ENCODE data around the gene IRAK1.
A peak's percentile ranks its signal among the peaks of the same experiment; 100 is the strongest.

Gene IRAK1

DNA sequence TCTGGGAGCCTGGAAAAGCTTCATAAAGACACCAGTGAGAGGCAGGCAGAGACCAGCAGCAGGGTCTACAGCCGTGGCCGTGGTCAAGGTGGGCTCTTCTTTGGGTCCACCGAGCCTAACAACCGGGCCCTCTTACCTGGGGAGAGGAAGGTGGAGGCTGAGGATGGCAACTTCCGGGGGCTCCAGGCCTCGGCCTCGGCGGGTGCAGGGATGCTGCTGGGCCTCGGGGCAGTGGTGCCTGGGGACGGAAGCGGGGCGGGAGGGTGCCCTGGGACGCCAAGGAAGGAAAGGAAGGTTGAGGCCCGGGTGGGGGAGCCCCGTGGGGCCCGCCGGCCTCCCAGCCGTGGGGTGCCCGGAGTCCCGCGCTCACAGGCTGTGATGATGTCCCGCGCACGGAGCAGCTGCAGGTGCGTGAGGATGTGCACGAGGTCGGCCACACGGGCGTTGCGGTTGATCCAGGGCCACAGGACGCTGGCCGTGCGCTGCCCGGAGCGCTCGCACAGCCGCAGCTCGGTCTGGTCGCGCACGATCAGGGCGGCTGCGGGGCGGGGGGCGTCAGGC, 561 bp downstream of the IRAK1 start:
- DNase-seq (ENCODE audit: low spot score): no peak

DNA sequence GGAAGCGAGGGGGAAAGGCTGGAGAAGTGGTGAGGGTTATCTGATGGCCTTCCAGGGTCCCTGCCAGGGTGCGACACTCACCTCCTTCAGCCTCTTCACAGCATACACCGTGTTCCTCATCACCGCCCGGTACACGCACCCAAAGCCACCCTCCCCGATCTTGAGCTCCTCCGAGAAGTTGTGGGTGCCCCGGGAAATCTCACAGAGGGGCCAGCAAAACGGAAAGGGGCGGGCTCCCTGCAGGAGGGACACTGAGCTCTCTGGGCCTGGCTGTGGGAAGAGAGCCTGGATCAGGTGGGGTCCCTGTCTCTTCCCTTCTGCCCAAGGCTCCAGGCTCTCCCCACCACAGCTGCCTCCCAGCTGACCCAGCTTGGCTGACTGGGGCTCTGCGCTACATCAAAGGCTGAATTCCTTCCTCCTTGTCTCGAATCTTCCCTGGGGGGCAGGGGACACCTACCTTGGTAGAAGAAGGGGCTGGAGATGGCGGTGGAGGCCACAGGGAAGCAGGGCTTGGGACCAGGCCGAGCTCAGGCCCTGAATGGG, 1.1 kb downstream of the IRAK1 start:
- DNase-seq (ENCODE audit: low spot score): no peak

DNA sequence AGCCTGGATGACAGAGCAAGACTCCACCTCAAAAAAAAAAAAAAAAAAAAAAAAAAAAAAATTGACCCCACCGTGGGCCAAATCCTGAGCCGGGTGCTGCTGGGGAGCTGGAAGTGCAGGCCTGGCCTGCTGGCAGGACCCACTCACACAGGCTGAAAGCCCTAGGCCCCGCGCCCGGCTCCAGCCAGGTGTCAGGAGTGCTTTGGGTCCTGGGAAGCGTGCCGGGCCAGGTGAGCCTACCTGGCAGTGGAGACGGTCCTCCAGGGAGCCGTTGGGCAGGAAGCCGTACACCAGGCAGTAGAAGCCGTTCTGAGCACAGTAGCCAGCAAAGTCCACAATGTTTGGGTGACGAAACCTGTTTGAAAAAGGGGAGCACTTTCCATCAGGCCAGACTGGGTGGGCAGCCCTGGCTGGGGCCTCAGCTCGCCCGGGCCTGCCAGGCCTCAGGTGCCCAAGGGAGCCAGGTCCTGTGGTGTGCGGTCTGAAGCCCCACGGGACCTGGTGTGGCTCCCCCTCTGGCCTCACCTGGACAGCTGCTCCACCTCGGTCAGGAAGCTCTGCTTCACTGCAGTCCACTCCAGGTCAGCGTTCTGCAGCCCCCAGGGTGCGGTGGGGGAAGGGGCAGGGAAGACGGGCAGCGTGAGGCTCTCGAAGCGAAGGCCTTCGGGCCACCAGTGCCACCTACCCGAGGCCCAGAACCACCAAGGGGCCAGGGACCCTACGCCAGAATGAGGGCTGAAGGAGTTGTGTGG, 1.8 kb downstream of the IRAK1 start:
- DNase-seq (ENCODE audit: low spot score): no peak

DNA sequence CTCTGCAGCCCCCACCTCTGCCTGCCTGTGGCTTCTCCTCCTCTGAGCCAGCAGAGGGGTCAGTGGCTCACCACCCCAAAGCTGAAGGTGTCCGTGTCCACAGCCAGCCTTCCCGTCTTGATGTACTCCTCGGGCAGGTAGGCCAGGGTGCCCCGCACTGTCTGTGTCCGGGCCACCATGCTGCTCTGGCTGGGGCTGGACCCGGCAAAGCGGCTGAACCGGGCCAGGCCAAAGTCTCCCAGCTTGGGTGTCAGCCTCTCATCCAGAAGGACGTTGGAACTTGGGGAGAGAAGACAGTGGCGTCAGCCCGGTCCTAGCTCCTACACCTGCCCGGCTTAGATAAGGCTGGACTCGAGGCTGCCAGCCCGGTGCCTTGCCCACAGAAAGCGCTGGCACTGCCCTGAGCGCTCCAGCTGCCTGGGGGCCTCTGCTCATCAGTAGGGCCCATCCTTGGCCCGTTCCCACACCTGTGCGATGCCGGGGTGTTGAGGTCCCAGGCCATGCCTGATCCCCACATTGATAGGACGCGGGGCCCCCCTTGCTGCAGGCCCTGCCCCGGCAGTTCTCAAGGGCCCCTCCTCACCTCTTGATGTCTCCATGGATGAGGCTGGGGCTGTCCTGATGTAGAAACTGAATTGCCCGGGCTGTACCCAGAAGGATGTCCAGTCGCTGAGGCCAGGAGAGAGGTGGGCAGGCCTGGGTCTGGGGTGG, 3.2 kb downstream of the IRAK1 start:
- DNase-seq (ENCODE audit: low spot score): no peak

DNA sequence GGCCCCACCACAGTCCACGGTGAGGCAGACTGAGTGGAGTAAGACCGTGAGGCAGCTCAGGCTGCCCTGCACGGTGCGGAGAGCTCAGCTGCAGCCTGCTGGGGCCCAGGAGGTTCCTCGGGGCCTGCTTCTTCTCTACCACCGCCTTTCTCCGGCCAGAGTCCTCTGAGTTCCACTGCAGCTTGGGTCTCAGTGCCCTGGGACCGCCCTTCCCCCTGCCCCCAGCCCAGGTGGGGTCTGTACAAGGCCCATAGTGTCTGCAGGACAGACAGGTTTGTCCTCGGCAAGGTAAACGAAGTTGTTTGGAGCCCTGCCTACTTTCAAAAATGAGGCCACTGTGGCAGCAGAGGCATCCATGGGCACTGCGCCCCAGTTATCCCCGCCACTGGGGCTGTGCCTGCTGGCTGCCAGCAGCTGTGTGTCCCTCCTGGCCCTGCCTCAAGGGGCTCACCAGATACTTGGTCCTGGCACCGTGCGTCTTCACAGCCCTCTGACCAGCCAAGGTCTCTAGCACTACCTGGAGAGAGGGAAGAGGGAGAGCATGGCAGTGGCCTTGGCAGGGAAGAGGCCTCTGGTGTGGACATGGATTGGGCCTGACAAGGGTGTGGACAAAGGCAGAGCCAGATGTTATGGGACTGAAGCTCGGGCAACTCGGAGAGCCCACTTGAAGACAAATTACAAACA, 4.0 kb downstream of the IRAK1 start:
- DNase-seq (ENCODE audit: low spot score): no peak

DNA sequence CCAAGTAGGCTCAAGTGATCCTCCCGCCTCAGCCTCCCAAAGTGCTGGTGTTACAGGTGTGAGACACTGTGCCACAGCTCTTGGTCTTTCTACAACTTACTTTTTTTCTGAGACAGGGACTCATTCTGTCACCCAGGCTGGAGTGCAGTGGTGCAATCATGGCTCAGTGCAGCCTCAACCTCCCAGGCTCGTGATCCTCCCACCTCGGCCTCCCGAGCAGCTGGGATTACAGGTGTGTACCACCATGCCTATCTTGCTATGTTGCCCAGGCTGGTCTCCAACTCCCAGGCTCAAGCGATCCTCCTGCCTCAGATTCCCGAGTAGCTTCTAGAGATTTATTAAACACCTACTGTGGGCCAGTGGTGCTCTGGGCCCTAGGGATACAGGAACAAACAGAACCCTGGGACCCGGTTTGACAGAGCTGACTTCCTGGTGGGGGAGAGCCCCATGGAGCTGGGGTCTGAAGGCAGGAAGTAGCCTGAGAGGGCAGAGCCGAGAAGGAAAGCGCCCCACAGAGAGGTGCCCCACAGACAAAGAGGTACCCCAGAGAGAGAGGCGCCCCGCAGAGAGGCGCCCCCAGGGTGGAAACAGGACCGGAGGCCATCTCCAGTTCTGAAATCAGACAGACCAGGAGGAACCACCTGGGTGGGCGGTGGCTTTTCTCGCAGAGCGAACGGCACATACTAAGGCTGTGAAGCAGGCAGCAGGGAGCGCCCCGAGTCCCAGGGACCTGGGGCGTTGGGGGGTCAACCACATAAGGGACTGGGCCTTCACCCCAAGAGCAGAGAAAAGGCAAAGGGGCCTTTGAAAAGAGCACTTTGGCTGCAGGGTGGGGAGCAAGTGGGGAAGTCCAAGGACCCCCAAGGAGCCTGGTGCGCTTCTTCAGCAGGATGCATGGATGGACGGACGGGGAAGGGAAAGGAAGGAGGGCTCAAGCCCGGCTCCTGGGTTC, 5.0 kb downstream of the IRAK1 start:
- no peak for DNase-seq (ENCODE audit: low spot score)

DNA sequence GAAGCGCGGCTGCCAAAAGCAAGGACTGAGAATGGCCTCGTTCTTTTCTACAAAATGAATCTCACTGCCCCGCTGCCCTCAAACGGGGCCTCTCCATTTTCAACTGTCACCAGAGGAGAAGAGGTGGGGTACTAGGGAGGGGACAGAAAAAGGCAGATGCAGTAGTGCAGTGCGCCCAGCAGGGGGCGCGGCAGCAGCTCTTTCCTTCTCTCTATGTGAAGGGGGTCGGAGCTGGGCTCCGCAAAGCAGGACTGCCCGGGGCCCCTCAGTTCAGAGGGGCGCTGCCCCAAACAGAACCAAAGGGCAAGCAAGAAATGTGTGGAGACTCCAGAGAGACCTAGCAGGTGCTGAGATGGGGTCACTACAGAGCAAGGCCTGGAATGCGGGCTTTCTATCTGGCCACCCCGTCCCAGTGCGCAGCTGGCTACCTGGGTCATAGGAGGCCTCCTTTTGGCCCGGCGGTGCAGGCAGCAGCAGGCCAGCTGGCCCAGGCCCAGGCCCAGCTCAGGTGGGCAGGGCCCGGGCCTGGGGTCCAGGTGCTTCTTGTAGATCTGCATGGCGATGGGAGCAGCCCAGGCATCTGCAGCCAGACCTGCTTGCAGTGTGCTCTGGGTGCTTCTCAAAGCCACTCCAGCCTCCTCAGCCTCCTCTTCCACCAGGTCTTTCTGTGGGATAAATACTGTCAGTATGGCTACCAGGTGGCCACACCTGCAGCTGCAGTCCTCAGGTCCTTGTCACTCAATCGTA, 5.9 kb downstream of the IRAK1 start:
- DNase-seq (ENCODE audit: low spot score): no peak

DNA sequence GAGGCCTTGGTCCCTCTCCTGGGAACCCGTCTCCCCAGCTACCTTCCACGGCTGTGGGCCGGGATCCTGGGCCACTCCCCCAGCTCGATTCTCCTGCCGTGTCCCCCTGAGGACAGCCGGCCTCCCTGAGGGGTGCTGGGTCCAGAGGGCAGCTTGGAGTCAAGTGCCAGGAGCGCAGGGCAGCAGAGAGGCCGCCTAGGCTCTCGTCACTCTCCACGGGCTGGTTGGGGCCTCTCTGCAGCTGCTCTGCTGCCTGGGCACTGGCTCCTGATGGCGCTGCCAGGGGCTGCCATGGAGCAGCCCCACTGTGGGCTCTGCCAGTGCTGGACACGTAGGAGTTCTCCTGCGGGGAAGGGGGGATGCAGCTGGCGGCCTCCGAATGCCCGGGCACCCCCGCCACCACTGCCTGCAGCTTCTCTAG, 6.7 kb downstream of the IRAK1 start:
- DNase-seq (ENCODE audit: low spot score): no peak

DNA sequence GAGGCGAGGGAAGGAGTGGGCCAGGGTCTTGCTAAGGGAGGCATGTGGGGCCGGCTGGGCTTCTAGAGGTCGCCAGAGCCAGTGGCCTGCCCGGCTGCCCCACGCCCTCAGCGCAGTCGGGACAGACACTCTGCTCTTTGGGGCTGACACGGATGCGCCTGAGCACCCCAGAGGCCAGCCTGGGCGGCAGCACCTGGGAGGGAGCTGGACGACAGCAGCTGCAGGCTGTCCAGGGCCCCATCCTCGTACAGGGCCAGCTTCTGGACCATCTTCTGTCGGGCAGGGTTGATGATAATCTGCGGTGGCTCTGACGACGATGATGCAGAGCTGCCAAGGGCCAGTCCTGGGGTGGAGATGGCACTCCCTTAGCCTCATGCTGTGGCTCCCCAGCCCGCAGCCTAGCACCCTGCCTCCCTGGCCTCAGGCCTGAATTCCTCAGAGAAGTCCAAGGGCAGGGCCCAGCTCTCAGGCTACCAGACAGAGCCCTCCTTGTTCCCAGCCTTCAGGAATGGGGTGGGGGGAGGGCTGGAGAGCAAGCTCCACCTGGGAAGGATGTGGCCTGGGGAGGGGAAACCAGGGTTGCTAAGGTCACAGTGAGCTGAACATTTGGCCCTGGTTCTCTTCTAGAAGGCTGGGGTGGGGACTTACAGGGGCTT, 7.2 kb downstream of the IRAK1 start:
- DNase-seq (ENCODE audit: low spot score): no peak

DNA sequence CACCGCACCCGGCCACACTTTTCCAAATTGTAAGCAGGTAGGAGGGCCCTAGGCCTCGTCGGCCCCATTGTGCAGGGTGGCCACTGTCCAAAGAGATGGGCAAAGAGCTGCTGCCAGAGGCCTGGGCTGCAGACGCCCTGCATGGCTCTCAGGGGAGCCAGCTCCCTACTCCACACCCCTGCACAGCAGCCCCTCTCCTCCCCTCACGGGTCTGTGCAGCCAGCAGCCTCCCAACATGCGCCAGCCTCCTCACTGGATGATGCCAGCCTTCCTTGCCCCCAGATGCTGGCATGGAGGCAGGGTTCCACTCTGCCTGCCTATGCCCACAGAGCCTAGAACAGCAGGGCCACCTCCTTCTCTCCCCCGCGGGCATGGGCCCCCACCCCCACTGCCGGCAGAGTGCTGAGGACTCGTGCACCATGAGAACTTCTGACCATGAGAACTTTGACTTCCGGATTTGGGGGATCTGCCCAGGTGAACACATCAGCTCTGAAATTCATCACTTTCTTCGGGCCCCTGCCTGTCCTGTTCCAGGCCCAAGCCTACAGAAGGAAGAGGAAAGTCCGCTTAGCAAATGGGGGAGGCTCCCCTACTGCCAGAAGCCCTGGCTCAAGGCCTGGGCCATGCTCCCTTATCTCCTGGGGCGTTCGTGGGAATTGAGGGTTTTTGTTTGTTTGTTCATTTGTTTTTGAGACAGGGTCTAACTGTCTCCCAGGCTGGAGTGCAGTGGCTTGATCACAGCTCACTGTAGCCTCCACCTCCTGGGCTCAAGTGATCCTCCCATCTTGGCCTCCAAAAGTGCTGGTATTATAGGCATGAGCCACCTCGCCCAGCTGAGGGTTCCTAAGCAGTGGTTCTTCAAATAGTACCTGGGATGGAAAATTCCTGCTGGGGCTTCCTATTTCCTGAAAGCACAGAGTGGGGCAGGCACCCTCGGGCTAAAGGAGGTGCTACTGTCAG, 8.0 kb downstream of the IRAK1 start:
- no peak for DNase-seq (ENCODE audit: low spot score)

DNA sequence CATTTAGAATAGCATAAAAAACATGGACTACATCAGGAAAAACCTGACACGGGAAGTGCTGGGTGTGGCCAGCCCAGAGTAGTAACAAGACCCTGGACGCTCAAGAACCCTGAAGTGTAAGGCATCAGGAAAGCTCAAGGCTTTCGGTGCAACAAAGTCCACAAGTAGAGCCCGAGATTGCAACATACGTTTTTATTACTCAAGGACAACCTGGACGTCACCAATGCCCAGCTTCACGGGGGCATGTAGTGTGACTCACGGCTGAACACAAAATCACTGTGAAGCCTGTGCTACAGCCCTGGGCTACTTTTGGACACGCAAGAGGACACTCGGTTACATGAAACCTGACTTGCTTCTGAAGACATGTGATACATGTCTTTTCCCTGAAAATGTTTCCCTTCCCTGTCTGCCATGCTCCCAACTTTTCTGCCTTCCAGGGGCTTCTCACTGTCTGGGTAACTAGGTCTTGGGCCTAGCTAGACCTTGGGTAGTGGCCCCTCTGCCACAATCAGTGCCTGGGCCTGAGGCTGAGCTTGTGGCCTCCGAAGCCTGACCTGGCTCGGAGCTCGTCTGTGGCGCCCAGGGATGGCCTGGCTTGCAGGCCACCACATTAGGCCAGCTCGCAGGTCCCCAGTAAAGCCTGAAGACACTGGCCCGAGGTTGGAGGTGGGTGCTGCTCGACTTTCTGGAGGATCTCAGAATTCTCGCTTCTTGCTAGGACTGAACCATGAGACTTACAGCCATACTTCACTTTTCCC, 9.2 kb downstream of the IRAK1 start:
- DNase-seq (ENCODE audit: low spot score): no peak

DNA sequence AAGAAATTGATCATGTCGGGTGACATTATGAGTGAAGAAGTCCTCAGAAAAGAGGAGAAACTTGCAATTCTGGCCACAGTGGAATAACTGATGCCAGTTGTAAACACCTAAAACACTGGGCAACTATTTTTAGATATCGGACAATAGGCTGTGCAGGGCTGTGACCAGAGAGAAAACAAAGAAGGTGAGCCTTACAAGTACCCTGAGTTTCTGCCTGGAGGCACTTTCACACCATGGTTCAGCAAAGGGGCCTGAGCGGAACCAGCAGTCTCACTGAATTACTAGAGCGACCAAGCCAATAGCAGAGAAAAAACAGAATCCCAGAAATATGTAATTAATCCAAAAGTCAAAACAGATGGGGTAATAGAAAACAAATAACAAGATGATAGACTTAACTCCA, 11.2 kb downstream of the IRAK1 start:
- no peak for DNase-seq (ENCODE audit: low spot score)

DNA sequence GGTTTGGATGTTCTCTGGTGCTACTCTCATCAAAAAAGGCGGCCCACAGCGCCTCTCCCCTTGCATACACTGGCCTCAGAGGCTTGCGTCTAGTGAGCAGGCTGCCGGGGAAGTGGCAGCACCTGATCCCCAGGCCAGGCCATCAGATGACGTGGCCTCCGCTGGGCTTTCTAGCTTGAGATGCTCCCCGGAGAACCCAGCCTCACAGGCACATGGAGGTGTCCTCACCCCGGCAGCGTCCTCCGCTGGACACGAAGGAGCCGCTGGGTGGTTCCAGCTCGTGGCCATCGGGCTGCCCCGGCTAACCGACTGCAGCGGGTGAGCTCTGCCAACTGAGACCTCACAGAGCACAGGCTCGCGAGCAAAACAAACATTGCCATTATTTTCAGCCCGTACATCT, 12.8 kb downstream of the IRAK1 start:
- no peak for DNase-seq (ENCODE audit: low spot score)

DNA sequence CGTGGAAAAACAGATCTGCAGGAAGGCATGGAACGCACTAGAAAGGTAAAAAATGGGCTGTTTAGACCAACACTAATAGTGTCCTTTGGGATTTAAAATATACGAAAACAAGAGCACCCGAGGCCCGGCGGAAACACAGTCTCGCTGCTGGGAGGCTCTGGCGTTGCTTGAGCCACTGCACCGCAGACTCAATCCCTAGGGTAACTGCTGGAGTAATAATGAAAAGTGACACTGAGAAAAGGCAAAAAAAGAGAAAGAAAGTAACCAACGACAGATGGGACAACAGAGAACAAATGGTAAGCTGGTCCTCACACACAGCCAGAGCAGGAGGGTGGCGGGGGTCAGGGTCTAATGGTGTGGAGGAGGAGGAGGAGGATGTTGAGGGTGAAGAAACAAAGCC, 15.4 kb downstream of the IRAK1 start:
- DNase-seq (ENCODE audit: low spot score): no peak

DNA sequence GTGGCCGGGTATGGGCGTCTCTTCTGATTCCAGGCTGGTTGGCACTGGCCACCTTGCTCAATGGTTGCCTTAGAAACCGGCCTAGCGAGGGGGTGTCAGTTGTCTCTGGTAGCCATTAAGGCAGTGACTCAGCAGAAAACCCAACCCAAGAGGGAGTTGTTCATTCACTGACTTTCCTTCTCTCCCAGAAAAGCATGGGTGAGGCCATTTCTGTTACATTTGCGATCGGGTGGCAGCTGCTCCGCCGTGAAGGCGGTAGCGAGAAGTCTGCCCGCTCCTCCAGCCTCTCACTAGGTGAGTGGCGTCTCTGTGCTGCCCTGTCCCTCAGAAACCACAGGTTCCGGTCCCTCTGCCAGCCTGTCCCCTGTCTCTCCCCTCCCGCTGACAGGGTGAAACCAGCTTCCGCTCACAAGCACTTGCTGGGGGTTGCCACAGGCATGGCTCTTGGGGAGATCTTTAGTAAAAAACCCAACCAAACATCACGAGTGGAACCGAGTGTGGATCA, 17.4 kb downstream of the IRAK1 start:
- peak; percentile 71 for DNase-seq (ENCODE audit: low spot score)

DNA sequence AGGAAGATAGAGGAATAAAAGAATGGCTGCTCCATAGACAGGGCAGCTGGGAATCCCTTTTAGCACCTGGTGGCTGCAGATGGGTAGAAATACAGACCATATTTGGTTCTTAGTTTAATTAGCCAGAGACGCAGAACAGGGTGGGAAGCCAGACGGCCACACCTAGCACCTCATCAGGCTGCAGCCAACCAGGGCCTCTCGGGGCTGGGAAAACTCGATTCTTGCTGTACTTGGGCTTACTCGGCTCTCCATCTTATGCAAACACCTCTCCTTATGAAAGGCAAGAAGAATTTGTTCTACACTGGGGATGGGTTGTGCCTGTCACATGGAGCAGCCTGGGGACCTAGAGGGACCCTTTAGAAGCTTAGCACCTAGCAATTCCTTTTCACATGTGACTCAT, 19.7 kb downstream of the IRAK1 start:
- no peak for DNase-seq (ENCODE audit: low spot score)

DNA sequence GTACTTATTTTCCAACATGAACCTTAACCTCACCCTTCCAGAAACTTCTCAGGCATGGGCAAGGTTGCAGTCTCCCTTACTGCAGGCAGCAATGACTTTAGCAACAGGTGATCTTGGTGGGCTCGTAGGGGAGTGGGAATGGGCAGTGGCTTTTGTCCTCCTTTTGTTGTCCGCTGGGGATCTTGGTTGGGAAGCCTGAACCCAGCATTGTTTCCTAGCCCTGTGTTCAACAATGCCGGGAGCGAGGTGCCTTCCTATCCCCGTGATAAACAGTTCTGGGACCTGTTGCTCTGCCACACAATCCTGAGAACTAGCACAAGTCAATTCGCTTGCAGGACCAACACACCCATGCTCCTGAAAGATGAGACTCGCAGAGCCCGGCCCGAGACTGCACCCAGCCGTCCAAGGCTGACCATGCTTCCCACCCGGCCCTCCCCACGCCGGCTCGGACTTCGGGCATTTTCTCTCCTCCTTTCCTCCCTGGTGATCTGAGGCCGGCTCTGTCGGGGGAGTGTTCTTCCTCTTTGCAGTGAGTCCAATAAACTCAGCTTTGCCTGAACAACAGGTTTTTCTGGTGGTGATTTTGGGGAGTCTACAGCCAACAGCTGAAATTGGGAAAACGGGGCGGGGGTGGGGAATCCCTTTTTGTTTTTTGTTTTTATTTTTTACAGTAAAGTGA, 20.2 kb downstream of the IRAK1 start:
- DNase-seq (ENCODE audit: low spot score): no peak
